Left forelimb (tissue), 1 donor: ENCODE data around the gene NCAM1.
"Not testable (repeated sequence)": the region's sequence is repeated elsewhere in the genome, so short reads cannot be mapped to it uniquely, and the experiment has no call there.

Experiments
- DNase-seq: peaks from one replicate; pipeline ENCODE4 v3.0.0-alpha.2; 2018; ENCODE audit warnings: low spot score

Gene NCAM1

GRCh38 chr11:113022262-113022661 lies 61.0 kb downstream of the NCAM1 start:
- no peak for DNase-seq

- DNase-seq, result no peak
These were observed 62.0 kb downstream of the NCAM1 start for GRCh38 chr11:113023228-113023627.

GRCh38 chr11:113023986-113024385 lies 62.8 kb downstream of the NCAM1 start:
- no peak for DNase-seq

GRCh38 chr11:113026778-113027177 lies 65.6 kb downstream of the NCAM1 start:
- DNase-seq, result no peak

- no peak for DNase-seq
These were observed 73.4 kb downstream of the NCAM1 start for GRCh38 chr11:113034576-113034975.

GRCh38 chr11:113035708-113036107 lies 74.5 kb downstream of the NCAM1 start:
- DNase-seq, result no peak

GRCh38 chr11:113043698-113044097 lies 82.5 kb downstream of the NCAM1 start:
- DNase-seq, result no peak

GRCh38 chr11:113045146-113045545 lies 83.9 kb downstream of the NCAM1 start:
- DNase-seq, result no peak

- no peak for DNase-seq
These were observed 85.6 kb downstream of the NCAM1 start for GRCh38 chr11:113046866-113047265.

- DNase-seq, result no peak
These were observed 87.9 kb downstream of the NCAM1 start for GRCh38 chr11:113048820-113049768.

GRCh38 chr11:113053042-113053441 lies 91.8 kb downstream of the NCAM1 start:
- DNase-seq, result not testable (repeated sequence)

- DNase-seq, result no peak
These were observed 95.8 kb downstream of the NCAM1 start for GRCh38 chr11:113057038-113057437.

- DNase-seq, result no peak
These were observed 98.3 kb downstream of the NCAM1 start for GRCh38 chr11:113059548-113059947.

GRCh38 chr11:113065330-113065729 lies 104.1 kb downstream of the NCAM1 start:
- no peak for DNase-seq

GRCh38 chr11:113072237-113072858 lies 111.1 kb downstream of the NCAM1 start:
- DNase-seq, result no peak

- no peak for DNase-seq
These were observed 112.2 kb downstream of the NCAM1 start for GRCh38 chr11:113073290-113073953.

- DNase-seq, result no peak
These were observed 114.4 kb downstream of the NCAM1 start for GRCh38 chr11:113075586-113076095.

- no peak for DNase-seq
These were observed 116.2 kb downstream of the NCAM1 start for GRCh38 chr11:113077379-113077778.

GRCh38 chr11:113082341-113082955 lies 121.2 kb downstream of the NCAM1 start:
- no peak for DNase-seq

- DNase-seq, result no peak
These were observed 122.4 kb downstream of the NCAM1 start for GRCh38 chr11:113083571-113083970.

GRCh38 chr11:113084297-113084696 lies 123.1 kb downstream of the NCAM1 start:
- DNase-seq, result no peak

GRCh38 chr11:113085446-113085845 lies 124.2 kb downstream of the NCAM1 start:
- DNase-seq, result no peak
